GM12892 (cell line): ENCODE measurements around the gene LSM7.
"Not testable (repeated sequence)": the region's sequence is repeated elsewhere in the genome, so short reads cannot be mapped to it uniquely, and the experiment has no call there.

ENCODE experiments used
- DNase-seq: peaks from one replicate; pipeline ENCODE4 v3.0.0; 2011; ENCODE audit not compliant: insufficient read length
- FAIRE-seq: peaks from 2 replicates; lab custom pipeline; 2011; peaks lifted over from hg19 to GRCh38; lab: Jason Lieb, UNC
- POLR2A ChIP-seq: IDR thresholded peaks from 2 replicates; pipeline ENCODE4 v1.6.1; 2011; ENCODE audit warnings: low read depth, low read length, control low read depth
- POLR2AphosphoS5 ChIP-seq: IDR thresholded peaks from 2 replicates; pipeline ENCODE4 v1.6.1; 2011; ENCODE audit warnings: low read depth, low read length, control low read depth
- TAF1 ChIP-seq: IDR thresholded peaks from 2 replicates; pipeline ENCODE4 v1.6.1; 2011; ENCODE audit warnings: low read depth, mild to moderate bottlenecking, control low read depth, low read length, borderline replicate concordance

LSM7 gene

DNA sequence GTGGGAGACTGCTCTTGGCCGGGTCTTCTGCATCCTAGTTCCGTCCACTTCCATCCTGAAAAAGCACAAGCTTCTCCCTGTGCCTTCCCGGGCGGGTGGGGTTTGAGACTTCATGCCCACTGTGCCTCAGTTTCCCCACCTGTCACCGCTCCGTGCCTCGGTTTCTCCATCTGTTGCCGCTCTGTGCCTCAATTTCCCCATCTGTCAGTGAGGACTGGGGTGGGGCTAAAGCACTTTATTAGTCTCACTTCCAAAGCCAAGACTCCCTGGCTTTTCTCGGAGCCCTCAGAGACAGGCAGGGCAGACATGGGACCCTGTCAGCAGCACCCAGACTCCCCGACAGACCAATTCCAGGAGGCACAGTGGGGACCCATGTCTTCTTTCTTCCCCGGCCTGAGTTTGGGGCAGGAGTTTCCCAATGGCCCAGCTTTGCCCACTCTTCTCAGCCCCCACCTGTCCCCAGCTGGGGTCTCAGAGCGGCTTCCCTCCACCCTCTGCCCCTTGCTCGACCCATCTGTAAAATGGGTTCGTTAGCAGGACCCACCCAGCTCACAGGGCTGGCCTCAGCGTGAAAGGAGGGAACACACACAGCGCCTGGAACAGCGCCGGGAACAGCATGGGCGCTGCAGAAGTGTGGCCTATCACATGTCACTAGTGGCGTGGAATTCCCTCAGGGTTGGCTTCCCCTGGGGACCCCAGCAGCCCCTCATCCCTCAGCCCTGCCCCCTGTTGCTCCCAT is 41.8 kb downstream of the LSM7 start:
- no peak for DNase-seq
- TF ChIP-seq TAF1 (no peak), POLR2AphosphoS5 (no peak), POLR2A (no peak)
- no peak for FAIRE-seq

DNA sequence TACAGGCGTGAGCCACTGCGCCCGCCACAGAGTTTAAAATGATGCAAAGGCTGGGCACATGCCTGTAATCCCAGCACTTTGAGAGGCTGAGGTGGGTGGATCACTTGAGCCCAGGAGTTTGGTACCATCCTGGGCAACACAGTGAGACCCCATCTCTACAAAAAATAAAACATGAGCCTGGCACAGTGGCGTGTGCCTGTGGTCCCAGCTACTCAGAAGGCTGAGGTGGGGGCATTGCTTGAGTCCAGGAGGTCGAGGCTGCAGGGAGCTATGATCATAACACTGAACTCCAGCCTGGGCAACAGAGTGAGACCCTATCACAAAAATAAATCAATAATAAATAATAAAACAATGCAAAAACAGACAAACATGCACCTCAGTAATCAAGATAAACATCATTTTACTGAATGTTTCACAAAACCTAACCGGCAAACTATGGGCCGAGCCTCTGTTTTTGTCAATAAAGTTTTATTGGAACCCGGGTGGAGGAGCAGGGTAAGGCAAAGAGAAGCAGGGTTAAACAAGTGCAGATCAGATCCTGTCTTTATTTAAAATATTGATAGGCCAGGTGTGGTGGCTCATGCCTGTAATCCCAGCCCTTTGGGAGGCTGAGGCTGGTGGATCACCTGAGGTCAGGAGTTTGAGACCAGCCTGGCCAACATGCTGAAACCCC is 44.4 kb downstream of the LSM7 start:
- FAIRE-seq, result no peak

DNA sequence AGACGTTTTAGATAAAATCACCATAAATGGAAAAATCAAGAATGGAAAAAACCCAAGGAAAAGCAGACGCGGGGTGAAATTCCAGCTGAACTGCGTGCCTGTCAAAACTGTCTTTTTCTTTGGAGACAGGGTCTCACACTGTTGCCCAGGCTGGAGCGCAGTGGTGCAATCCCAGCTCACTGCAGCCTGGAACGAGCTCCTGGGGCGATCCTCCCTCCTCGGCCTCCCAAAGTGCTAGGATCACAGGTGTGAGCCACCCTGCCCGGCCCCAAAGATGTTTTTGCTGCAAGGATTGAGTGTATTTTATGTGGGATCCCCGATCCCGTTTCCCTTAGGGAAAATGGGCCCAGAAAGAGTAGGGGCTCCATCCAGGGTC is 45.5 kb downstream of the LSM7 start:
- DNase-seq (no peak), FAIRE-seq (no peak)
- TF ChIP-seq TAF1 (no peak), POLR2A (no peak), POLR2AphosphoS5 (no peak)

More for the DNA sequence above, 44.4 kb downstream of the LSM7 start:
- DNase-seq, result no peak
- TF ChIP-seq POLR2A, result no peak
- no peak for TF ChIP-seq TAF1
- no peak for TF ChIP-seq POLR2AphosphoS5

DNA sequence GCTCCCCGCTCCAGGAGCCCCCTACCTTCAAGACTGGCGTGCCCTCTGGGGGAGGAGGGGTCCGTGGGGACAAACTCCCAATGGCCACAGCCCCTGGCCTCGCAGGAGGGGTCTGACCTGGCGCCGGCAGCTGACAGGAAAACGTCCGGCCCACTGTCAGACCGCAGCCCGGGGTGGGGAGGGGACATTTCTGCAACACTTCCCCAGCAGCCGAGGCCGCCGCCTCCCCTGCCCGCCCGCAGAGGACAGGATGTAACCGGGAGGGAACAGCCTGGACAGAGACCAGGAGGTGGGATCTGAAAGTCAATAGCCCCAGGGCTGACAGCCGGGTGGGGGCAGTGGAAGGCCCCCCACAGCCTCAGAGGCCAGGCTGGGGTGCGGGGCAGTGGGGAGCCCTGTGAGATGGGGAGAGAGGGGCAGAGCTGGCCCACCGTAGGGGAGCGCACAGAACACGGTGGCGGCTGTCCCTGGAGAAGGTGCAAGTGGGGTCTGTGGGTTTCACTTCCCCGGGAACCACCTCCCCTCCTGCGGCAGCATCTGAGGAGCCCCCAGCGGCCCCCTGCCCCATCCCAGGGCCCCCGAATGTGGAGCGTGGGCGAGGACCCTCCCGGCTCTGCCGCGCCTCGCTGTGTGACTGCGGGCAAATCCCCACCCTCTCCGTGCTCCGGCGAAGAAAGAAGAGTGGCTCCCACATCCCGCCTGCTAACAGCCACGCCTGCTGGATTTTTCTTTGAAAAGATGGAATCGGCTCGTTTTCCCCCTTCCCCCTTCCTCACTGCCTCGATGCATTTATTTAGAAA is 46.1 kb downstream of the LSM7 start, which contains the start of gene PEAK3:
TSS of gene PEAK3 (minus strand) at position 114 of the 800 bp plus-strand sequence. CDS start 1,244 bp downstream, outside the sequence.
- no peak for TF ChIP-seq TAF1
- peak; percentile 44 for FAIRE-seq

DNA sequence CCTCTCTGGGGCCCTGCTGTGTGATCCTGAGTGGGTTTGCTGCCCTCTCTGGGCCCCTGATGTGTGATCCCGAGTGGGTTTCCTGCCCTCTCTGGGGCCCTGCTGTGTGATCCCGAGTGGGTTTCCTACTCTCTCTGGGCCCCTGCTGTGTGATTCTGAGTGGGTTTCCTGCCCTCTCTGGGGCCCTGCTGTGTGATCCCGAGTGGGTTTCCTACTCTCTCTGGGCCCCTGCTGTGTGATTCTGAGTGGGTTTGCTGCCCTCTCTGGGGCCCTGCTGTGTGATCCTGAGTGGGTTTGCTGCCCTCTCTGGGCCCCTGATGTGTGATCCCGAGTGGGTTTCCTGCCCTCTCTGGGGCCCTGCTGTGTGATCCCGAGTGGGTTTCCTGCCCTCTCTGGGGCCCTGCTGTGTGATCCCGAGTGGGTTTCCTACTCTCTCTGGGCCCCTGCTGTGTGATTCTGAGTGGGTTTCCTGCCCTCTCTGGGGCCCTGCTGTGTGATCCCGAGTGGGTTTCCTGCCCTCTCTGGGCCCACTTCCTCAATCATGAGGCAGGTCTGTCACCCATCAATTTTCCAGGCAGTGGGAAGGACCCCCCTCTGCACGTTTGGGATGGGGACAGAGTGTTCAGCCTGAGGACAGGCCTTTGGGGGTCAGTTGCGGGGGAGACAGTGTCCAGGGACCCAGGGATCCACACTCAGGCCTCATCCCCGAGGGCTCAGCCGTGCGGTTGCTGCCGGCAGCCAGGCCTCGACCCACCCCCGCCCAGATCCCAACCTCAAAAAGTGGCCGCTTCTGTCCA is 46.9 kb downstream of the LSM7 start:
- DNase-seq, result not testable (repeated sequence)
- FAIRE-seq, result peak; percentile 42

More for the DNA sequence above, 46.1 kb downstream of the LSM7 start, which contains the start of gene PEAK3:
- no peak for DNase-seq

DNA sequence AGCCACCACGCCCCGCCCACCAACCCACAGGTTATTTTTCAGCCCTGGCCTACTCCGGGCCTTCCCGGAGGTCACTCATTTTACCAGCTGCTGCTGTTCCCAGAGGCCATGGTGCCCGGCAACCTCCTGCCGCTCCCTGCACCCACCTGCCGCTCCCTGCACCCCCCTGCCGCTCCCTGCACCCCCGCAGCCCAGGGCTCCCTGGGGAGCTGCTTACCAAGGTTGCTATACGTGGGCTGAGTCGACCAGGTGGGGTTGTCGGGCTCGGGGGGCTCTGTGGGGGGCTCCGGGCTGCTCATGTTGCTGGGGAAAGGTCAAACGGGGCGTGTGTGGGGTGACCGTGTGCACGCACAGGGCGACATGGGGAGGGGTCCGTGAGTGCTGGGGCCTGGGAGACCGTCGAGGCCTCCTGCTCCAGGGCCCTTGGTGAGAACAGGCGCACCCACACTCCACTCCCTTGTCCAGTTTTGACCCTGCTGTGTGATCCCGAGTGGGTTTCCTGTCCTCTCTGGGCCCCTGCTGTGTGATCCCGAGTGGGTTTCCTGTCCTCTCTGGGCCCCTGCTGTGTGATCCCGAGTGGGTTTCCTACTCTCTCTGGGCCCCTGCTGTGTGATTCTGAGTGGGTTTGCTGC is 47.6 kb downstream of the LSM7 start:
- no peak for DNase-seq
- no peak for FAIRE-seq
- no peak for TF ChIP-seq POLR2A
- TF ChIP-seq TAF1, result no peak
- TF ChIP-seq POLR2AphosphoS5, result no peak

DNA sequence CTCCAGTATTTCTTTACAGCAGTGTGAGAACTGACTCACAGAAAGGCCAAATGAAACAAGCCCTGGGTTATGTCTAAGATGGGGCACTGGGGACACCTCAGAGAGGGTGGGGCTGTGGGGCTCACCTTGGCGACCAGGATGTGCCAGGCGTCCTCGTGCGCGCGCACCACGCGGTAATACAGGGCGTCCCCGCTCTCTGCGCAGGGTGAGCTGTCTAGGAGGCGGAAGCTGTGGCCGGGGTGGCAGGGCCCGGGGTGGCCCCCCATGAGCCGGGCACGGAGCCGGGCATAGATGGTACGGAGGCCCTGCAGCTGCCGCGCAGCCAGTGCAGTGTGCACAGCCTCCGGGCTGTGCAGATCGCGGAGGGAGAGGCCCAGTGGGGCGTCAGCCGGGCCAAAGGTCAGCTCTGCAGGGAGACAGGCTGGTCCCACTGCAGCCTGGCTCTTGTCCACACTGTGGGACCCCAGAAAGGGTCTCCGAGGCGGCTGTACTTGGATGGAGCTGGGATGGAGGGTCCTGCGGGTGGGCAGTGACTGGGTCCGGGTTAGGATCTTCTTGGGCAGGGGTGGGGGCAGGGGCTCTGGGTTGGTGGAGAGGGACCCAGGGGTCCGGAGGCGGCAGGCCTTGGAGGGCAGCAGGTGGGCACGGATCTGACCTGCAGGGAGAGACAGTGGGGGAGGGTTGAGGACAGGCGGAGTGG is 49.8 kb downstream of the LSM7 start:
- FAIRE-seq (no peak), DNase-seq (no peak)
- no peak for TF ChIP-seq TAF1
- TF ChIP-seq POLR2AphosphoS5, result peak; percentile 44; the same call in 1 of the 2 replicates
- peak; percentile 55 for TF ChIP-seq POLR2A

DNA sequence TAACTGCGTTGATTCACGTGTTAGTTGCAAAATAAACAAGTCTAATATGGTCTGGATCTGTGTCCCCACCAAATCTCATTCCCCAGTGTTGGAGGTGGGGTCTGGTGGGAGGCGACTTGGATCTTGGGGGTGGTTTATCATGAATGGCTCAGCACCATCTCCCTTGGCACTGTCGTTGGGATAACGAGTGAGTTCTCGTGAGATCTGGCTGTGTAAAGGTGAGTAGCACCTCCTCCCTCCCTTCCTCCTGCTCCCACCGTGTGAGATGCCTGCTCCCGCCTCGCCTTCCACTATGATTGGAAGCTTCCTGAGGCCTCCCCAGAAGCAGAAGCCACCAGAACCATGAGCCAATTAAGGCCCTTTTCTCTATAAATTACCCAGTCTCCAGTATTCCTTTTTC is 51.2 kb downstream of the LSM7 start:
- 0 out of 2 replicates have a peak, but pooled peaks have one; percentile 33 for TF ChIP-seq POLR2A
- TF ChIP-seq POLR2AphosphoS5, result peak; percentile 24; the same call in 1 of the 2 replicates
- TF ChIP-seq TAF1, result no peak
- DNase-seq (no peak), FAIRE-seq (no peak)

DNA sequence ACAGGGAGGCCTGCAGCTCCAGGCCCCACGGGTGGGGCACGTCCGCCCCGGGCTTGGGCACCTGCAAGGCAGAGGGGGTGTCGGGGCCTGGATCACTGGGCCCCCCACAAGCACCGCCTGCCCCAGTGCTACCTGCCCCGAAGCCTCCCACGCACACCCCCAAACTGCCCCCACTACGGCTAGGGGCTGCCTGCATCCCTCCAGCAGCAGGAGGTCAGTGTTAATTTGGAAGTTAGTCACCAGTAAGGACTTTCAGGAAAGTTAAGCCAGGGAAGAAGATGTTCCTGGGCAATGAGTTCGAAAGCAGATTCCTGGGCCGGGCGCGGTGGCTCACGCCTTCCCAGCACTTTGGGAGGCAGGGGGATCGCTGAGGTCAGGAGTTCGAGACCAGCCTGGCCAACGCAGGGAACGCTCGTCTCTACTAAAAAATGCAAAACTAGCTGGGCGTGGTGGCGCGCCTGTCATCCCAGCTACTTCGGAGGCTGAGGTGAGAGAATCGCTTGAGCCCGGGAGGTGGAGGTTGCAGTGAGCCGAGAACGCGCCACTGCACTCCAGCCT is 51.9 kb downstream of the LSM7 start:
- no peak; the same call in 1 of the 2 replicates for TF ChIP-seq POLR2AphosphoS5
- TF ChIP-seq TAF1, result no peak
- no peak for TF ChIP-seq POLR2A
- DNase-seq (no peak), FAIRE-seq (no peak)
